Small intestine (tissue), 7 donors: ENCODE data around the gene PRKCI. TPM values are rescaled to one million over a fixed set of nuclear protein-coding genes. Genes with fewer than 3 reads are reported as not detected.
"Not testable (repeated sequence)": the region's sequence is repeated elsewhere in the genome, so short reads cannot be mapped to it uniquely, and the experiment has no call there.

ENCODE experiments used
- DNase-seq, 2 donors: peaks; one replicate each; pipeline versions ENCODE4 v3.0.0 to v3.0.0-alpha.2; 2013
- FAIRE-seq: peaks from 2 replicates; lab custom pipeline; 2012; peaks lifted over from hg19 to GRCh38; lab: Jason Lieb, UNC
- H3K27ac ChIP-seq, 3 donors: one replicate each; pipeline ENCODE4 v1.5.1; 2013; ENCODE audit warnings: low read length in 2 of 3, mild to moderate bottlenecking in 2 of 3, control low read depth in 1 of 3, inconsistent platforms in 1 of 3, low read depth in 1 of 3, moderate library complexity in 1 of 3
- H3K27me3 ChIP-seq, 3 donors: one replicate each; pipeline ENCODE4 v1.6.1; 2013; ENCODE audit warnings: low read length in 3 of 3, inconsistent platforms in 1 of 3; ENCODE audit not compliant: control insufficient read depth in 3 of 3, insufficient read depth in 3 of 3
- H3K36me3 ChIP-seq, 3 donors: one replicate each; pipeline ENCODE4 v1.6.1; 2013; ENCODE audit warnings: low read length in 3 of 3, inconsistent platforms in 1 of 3, low read depth in 1 of 3, mild to moderate bottlenecking in 1 of 3, moderate library complexity in 1 of 3; ENCODE audit not compliant: control insufficient read depth in 3 of 3, insufficient read depth in 2 of 3
- H3K4me1 ChIP-seq, 3 donors: one replicate each; pipeline ENCODE4 v1.6.1; 2013; ENCODE audit warnings: low read length in 2 of 3, inconsistent platforms in 1 of 3, low read depth in 1 of 3, mild to moderate bottlenecking in 1 of 3, moderate library complexity in 1 of 3; ENCODE audit not compliant: control insufficient read depth in 3 of 3, insufficient read depth in 2 of 3
- H3K4me3 ChIP-seq, 3 donors: one replicate each; pipeline ENCODE4 v1.5.1; 2013; ENCODE audit warnings: low read length in 3 of 3, control low read depth in 1 of 3, inconsistent platforms in 1 of 3, low read depth in 1 of 3, mild to moderate bottlenecking in 1 of 3, moderate library complexity in 1 of 3
- H3K9me3 ChIP-seq, 2 donors: one replicate each; pipeline ENCODE4 v1.6.1; 2013; ENCODE audit warnings: low read depth in 1 of 2, low read length in 1 of 2; ENCODE audit not compliant: control insufficient read depth in 2 of 2, insufficient read depth in 1 of 2
- WGBS, 3 donors: extraction: QIAGEN DNeasy Blood & Tissue Kit; methylation state at CpG; one replicate each; pipeline ENCODE4 v1.1.7; 2013; 5-methylcytosine and 5-hydroxymethylcytosine counted together
- polyA plus RNA-seq, 4 donors: library from polyadenylated mRNA; stranded (reverse) in 3 of 4; unstranded in 1 of 4; fragments of 200-250 nt in 3 of 4; fragments of 120-200 nt in 1 of 4; gene quantifications; one replicate each; pipeline versions ENCODE4 v1.2.1 to v1.2.3, GENCODE V29; 2013
- donor health status: healthy with polysubstance abuse.
- donor health status: control.
- donor health status: control.
- donor health status: Bipolar disorder and iron deficiency.
- donor health status: healthy.

The PRKCI gene
- polyA plus RNA-seq, 4 donors, result 13.2 to 28.2 (median 14.7) TPM

DNA sequence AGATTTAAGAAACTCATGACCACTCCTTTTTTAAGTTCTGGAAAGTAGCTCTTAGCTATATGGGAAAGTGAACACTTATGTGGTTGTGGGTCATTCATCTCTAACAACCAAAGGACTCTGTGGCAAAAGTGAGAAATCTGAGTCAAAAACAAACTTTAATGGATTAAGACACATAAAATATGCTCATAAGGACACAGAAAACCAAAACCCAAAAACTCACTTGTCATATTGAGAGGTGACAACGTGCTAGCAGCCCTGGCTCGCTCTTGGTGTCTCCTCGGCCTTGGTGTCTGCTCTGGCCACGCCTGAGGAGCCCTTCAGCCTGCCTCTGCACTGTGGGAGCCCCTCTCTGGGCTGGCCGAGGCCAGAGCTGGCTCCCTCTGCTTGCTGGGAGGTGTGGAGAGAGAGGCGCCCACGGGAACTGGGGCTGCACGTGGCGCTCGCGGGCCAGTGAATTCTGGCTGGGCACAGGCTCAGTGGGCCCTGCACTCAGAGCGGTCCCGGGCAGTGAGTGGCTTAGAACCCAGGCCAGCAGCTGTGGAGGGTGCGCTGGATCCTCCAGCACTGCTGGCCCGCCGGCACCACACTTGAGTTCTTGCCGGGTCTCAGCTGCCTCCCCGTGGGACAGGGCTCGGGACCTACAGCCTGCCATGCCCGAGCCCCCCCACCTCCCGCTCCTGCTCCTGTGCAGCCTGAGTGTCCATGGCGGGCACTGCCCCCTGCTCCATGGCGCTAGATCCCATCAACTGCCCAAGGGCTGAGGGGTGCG is 105.0 kb downstream of the PRKCI start:
- H3K36me3 ChIP-seq, result no peaks in the 10 kb centered on the region
- DNase-seq (no peak), FAIRE-seq (no peak)
- no peak overlapping the region for H3K27ac ChIP-seq
- WGBS, 3 donors, result 94 to 97% (median 95%) methylated on average over 22 to 24 of the region's 24 CpGs
- no peak overlapping the region for H3K4me3 ChIP-seq
- no peaks in the 10 kb centered on the region for H3K27me3 ChIP-seq
- peaks cover 0 to 11% of the 10 kb centered on the region in 2 donors for H3K9me3 ChIP-seq
- H3K4me1 ChIP-seq, result peaks cover 0 to 20% (median 0%) of the 10 kb centered on the region in 3 donors

DNA sequence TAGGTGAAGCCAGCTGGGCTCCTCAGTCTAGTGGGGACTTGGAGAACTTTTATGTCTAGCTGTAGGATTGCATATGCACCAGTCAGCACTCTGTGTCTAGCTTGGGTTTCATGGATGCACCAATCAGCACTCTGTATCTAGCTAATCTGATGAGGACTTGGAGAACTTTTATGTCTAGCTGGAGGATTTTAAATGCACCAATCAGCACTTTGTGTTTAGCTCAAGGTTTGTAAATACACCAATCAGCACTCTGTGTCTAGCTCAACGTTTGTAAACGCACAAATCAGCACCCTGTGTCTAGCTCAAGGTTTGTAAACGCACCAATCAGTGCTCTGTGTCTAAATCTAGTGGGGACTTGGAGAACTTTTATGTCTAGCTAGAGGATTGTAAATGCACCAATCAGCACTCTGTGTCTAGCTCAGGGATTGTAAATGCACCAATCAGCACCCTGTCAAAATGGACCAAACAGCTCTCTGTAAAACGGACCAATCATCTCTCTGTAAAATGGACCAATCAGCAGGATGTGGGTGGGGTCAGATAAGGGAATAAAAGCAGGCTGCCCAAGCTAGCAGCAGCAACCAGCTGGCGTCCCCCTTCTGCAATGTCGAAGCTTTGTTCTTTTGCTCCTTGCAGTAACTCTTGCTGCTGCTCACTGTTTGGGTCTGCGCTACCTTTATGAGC is 105.8 kb downstream of the PRKCI start:
- 86 to 96% (median 94%) methylated on average over 7 of the region's 7 CpGs for WGBS, 3 donors
- peaks cover 0 to 11% of the 10 kb centered on the region in 2 donors for H3K9me3 ChIP-seq
- H3K36me3 ChIP-seq, H3K27ac ChIP-seq, DNase-seq, H3K4me3 ChIP-seq, FAIRE-seq, H3K27me3 ChIP-seq: not testable (repeated sequence)
- peaks cover 0 to 20% (median 0%) of the 10 kb centered on the region in 3 donors for H3K4me1 ChIP-seq

DNA sequence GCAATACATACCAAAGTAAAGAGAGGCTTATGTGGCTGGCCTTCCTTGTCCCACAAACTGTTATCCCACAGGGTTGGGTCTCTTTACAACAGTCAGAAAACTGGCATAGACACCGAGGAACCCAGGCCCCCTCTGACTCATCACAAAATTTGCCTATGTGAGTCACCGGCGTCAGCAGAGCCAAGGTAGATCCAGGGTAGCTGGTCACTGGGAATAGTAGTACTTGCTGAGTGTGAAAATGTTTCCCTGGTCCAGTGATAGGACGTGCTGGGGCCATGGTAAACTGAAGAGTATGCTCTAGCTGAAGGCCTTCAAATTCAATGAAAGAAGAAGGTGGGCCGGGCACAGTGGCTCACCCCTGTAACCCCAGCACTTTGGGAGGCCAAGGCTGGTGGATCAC is 108.1 kb downstream of the PRKCI start:
- WGBS, 3 donors, result 56 to 72% (median 58%) methylated on average over 5 of the region's 5 CpGs
- no peak for FAIRE-seq
- H3K36me3 ChIP-seq, result no peaks in the 10 kb centered on the region
- peak; percentile 36 to 51 for DNase-seq
- H3K9me3 ChIP-seq, result peaks cover 0 to 14% of the 10 kb centered on the region in 2 donors
- H3K27ac ChIP-seq, result peak overlapping the region; percentile 16 to 83 (median 82)
- peaks cover 0 to 18% (median 0%) of the 10 kb centered on the region in 3 donors for H3K4me1 ChIP-seq
- no peak overlapping the region for H3K4me3 ChIP-seq
- no peaks in the 10 kb centered on the region for H3K27me3 ChIP-seq

DNA sequence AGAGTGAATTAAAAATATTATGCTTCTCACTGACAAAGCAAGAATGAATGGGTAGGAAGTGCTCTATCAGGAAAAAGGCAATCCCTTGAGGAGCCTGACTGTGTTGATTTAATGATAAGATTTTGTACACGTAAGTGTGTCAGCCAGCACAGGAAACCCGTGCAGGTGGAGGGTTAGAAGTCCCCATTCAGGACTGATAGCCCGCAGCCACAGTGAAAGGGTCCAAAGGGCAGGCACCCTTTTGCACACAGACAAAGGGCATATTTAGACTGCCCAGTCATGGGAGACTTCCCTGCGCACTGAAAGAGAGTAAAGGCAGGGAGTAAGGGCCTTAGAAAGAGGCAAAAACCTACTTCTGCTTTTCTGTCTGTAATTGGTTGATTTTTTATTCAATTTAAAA is 108.9 kb downstream of the PRKCI start:
- Histone ChIP-seq H3K4me3 (no peak overlapping the region), H3K9me3 (peaks cover 0 to 14% of the 10 kb centered on the region in 2 donors), H3K4me1 (peaks cover 0 to 23% (median 0%) of the 10 kb centered on the region in 3 donors), H3K36me3 (no peaks in the 10 kb centered on the region), H3K27me3 (no peaks in the 10 kb centered on the region), H3K27ac (peak overlapping the region; percentile 38 to 83 (median 45))
- DNase-seq (peak; percentile 96 to 97), FAIRE-seq (no peak)
- WGBS, 3 donors, result 20 to 41% (median 29%) methylated on average over 4 of the region's 4 CpGs

DNA sequence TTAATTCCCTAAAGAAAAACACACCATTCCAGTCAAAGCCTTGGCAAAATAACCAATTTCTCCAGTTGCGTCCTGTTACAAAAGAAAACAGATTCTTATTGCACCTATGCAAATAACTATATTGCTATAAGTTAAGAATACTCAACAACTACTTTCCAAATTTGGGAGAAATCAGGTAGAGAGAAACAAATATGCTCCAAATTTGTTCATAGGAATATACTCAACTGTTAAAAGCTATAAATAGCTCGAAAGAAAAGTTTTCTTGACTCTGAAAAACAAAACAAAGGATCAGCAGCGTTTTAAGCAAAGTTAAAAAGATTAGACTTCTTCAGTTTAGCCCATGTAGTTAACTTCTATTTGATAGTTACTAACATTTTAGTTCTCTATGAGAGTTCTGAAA is 115.2 kb downstream of the PRKCI start:
- no peak for FAIRE-seq
- WGBS, 3 donors, result 84 to 96% (median 92%) methylated on average over 3 of the region's 3 CpGs
- Histone ChIP-seq H3K4me3 (no peak overlapping the region), H3K36me3 (no peaks in the 10 kb centered on the region), H3K27me3 (no peaks in the 10 kb centered on the region), H3K9me3 (peaks cover 0 to 14% of the 10 kb centered on the region in 2 donors), H3K27ac (no peak overlapping the region), H3K4me1 (peaks cover 0 to 8% (median 0%) of the 10 kb centered on the region in 3 donors)
- DNase-seq, result no peak

DNA sequence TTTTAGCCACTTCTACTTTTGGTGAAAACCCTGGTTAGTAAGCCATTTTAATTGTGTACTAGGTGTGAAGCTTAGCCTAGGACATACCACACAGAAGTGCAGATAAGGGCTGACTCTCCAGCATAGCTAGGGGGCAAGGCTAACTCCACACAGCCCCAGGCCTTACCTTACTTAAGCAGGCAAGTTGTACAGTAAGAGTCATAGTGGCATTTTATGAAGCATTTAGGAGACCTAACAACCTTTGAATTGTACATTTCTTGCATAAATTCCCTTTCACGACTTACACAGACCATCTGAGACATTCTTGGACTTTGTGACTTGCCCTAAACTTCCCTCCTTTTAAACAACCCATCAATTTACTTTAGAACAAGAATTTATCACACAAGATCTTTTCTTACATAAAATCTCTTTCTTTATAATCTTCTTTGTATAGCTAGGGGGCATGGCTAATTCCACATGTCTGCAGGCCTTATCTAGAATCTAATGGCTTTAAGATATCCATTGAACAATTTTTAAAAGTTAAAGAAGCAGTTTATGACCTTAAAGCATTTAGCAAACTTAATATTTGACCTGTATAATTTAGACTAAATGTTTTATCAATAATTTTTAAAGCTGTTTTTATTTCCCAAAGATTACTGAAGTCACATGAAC is 116.6 kb downstream of the PRKCI start:
- Histone ChIP-seq H3K4me3 (no peak overlapping the region), H3K27ac (peak overlapping the region in 1 of 3 donors; percentile 37), H3K4me1 (peaks cover 0 to 8% (median 0%) of the 10 kb centered on the region in 3 donors), H3K36me3 (no peaks in the 10 kb centered on the region), H3K27me3 (no peaks in the 10 kb centered on the region), H3K9me3 (peaks cover 0 to 11% of the 10 kb centered on the region in 2 donors)
- DNase-seq, result no peak
- FAIRE-seq, result no peak
- 69 to 80% (median 75%) methylated on average over 1 of the region's 1 CpG for WGBS, 3 donors

DNA sequence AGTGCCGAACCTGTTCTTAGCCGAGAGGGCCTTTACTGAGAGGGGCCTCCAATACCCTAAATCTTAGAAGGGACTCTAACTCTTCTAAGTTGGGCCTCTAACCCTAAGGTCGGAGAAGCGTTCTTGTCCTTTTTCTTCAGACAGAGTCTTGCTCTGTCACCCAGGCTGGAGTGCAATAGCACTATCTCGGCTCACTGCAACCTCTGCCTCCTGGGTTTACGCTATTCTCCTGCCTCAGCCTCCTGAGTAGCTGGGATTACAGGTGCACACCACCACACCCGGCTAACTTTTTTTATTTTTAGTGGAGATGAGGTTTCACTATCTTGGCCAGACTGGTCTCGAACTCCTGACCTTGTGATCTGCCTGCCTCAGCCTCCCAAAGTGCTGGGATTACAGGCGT is 120.0 kb downstream of the PRKCI start:
- 94 to 95% (median 95%) methylated on average over 9 of the region's 9 CpGs for WGBS, 3 donors
- H3K4me1 ChIP-seq, result peaks cover 0 to 12% (median 0%) of the 10 kb centered on the region in 3 donors
- H3K9me3 ChIP-seq, H3K27me3 ChIP-seq, H3K36me3 ChIP-seq, FAIRE-seq, H3K4me3 ChIP-seq, DNase-seq, H3K27ac ChIP-seq: not testable (repeated sequence)

DNA sequence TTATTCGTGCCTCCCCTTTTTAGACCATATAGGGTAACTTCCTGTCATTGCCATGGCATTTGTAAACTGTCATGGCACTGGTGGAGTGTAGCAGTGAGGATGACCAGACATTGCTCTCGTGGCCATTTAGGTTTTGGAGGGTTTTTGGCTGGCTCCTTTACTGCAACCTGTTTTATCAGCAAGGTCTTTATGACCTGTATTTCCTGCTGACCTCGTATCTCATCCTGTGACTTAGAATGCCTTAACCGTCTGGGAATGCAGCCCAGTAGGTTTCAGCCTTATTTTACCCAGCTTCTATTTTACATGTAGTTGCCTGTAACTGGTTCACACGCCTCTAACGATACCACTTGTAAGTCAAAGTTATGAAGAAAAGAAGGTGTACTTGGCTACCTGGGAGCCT is 121.6 kb downstream of the PRKCI start:
- FAIRE-seq, H3K4me3 ChIP-seq, H3K36me3 ChIP-seq, H3K27me3 ChIP-seq, H3K9me3 ChIP-seq: not testable (repeated sequence)
- H3K27ac ChIP-seq, result peak overlapping the region in 1 of 3 donors; percentile 81
- DNase-seq, result peak in 1 of 2 donors; percentile 64
- WGBS, 3 donors, result 41 to 60% (median 57%) methylated on average over 6 of the region's 6 CpGs
- peaks cover 0 to 12% (median 0%) of the 10 kb centered on the region in 3 donors for H3K4me1 ChIP-seq
